Mammary epithelial cell (primary cell): ENCODE data around the gene CNIH4.

Experiments used
- CTCF ChIP-seq, 2 donors: IDR thresholded peaks in 1 of 2; conservative IDR thresholded peaks in 1 of 2; 2 replicates each; pipeline ENCODE4 v1.5.1; 2011 to 2012; ENCODE audit warnings: inconsistent platforms in 2 of 2, low read length in 2 of 2, mild to moderate bottlenecking in 2 of 2, control low read depth in 1 of 2, low read depth in 1 of 2; ENCODE audit not compliant: insufficient read depth in 1 of 2; ENCODE audit errors: extremely low read depth in 1 of 2
- EZH2 ChIP-seq: IDR thresholded peaks from 2 replicates; pipeline ENCODE4 v1.6.1; 2012; ENCODE audit warnings: low read length, inconsistent platforms, borderline replicate concordance

GRCh38 chr1:224348137-224348536 lies 8.5 kb upstream of the CNIH4 start:
- no peak for TF ChIP-seq CTCF (conservative IDR thresholded peaks at IDR 0.05 in 1 of 2, IDR thresholded peaks at IDR 0.05 in 1 of 2; ENCODE audit: extremely low read depth in 1 of 2, insufficient read depth in 1 of 2, low read depth in 1 of 2, low read length in 2 of 2)
- TF ChIP-seq EZH2 = no peak
